CD4-positive, alpha-beta T cell treated with Interleukin-4 for 1 hour (primary cell): ENCODE results near the gene CGGBP1.

ENCODE experiments used
- DNase-seq, 2 donors: peaks; one replicate each; pipeline ENCODE4 v3.0.0-alpha.2; 2020 to 2022

The CGGBP1 gene

GRCh38 chr3:88058581-88059379 lies at the start of gene CGGBP1, which contains the start of gene ZNF654:
Gene CGGBP1 (minus strand): TSS chr3:88059005. CDS start chr3:88055976, 3,029 bp downstream.
Gene ZNF654 (plus strand): TSS chr3:88059255. CDS start chr3:88059320, 65 bp downstream.
- DNase-seq, result peak; percentile 99 to 100

GRCh38 chr3:88105325-88105724 lies 46.5 kb upstream of the CGGBP1 start:
- DNase-seq, result no peak

- DNase-seq, result no peak
These were observed 42.3 kb upstream of the CGGBP1 start for GRCh38 chr3:88101142-88101541.

- no peak for DNase-seq
These were observed 34.5 kb upstream of the CGGBP1 start for GRCh38 chr3:88093266-88093665.

- DNase-seq, result no peak
These were observed 33.5 kb upstream of the CGGBP1 start for GRCh38 chr3:88092270-88092669.

GRCh38 chr3:88090681-88091080 lies 31.9 kb upstream of the CGGBP1 start:
- DNase-seq, result no peak

- no peak for DNase-seq
These were observed 25.3 kb upstream of the CGGBP1 start for GRCh38 chr3:88084097-88084501.

- DNase-seq, result no peak
These were observed 24.0 kb upstream of the CGGBP1 start for GRCh38 chr3:88082854-88083253.

GRCh38 chr3:88078932-88079331 lies 20.1 kb upstream of the CGGBP1 start:
- DNase-seq, result no peak

GRCh38 chr3:88076712-88077111 lies 17.9 kb upstream of the CGGBP1 start:
- DNase-seq, result no peak

GRCh38 chr3:88075497-88075896 lies 16.7 kb upstream of the CGGBP1 start:
- DNase-seq, result no peak

GRCh38 chr3:88075072-88075471 lies 16.3 kb upstream of the CGGBP1 start:
- DNase-seq, result no peak

GRCh38 chr3:88061746-88062145 lies 2.9 kb upstream of the CGGBP1 start:
- DNase-seq, result no peak

- DNase-seq, result no peak
These were observed 770 bp upstream of the CGGBP1 start for GRCh38 chr3:88059380-88060170.

GRCh38 chr3:88058306-88058580 lies 562 bp downstream of the CGGBP1 start:
- no peak for DNase-seq

GRCh38 chr3:88057630-88058305 lies 1.0 kb downstream of the CGGBP1 start:
- peak in 1 of 2 donors; percentile 29 for DNase-seq

- DNase-seq, result no peak
These were observed 12.0 kb downstream of the CGGBP1 start for GRCh38 chr3:88046766-88047165.

GRCh38 chr3:88044411-88044810 lies 14.4 kb downstream of the CGGBP1 start:
- no peak for DNase-seq

GRCh38 chr3:88041005-88041404 lies 17.8 kb downstream of the CGGBP1 start:
- no peak for DNase-seq

- DNase-seq, result no peak
These were observed 18.3 kb downstream of the CGGBP1 start for GRCh38 chr3:88040529-88040928.

GRCh38 chr3:88038566-88038965 lies 20.2 kb downstream of the CGGBP1 start:
- no peak for DNase-seq

GRCh38 chr3:88036221-88036620 lies 22.6 kb downstream of the CGGBP1 start:
- DNase-seq, result no peak

GRCh38 chr3:88034491-88035275 lies 24.1 kb downstream of the CGGBP1 start:
- no peak for DNase-seq
